A673 (cell line): ENCODE results near the gene ADAMTS2.

Experiments used
- EZH2 ChIP-seq: fragments of 200-600 bp; sonication (generic); IDR thresholded peaks from 2 replicates; pipeline ENCODE4 v1.6.1; 2017; ENCODE audit warnings: borderline replicate concordance, low read depth, mild to moderate bottlenecking, mixed read lengths, antibody characterized with exemption, low read length; ENCODE audit not compliant: poor library complexity, severe bottlenecking
- TF ChIP-seq, protein P1 (sequence below): fragments of 300-800, 200-600 bp; sonication (generic); conservative IDR thresholded peaks from 2 replicates; pipeline ENCODE4 v1.5.1; 2017; ENCODE audit warnings: low read depth, mild to moderate bottlenecking, antibody characterized with exemption, low read length, moderate library complexity, mixed read lengths

DNA sequence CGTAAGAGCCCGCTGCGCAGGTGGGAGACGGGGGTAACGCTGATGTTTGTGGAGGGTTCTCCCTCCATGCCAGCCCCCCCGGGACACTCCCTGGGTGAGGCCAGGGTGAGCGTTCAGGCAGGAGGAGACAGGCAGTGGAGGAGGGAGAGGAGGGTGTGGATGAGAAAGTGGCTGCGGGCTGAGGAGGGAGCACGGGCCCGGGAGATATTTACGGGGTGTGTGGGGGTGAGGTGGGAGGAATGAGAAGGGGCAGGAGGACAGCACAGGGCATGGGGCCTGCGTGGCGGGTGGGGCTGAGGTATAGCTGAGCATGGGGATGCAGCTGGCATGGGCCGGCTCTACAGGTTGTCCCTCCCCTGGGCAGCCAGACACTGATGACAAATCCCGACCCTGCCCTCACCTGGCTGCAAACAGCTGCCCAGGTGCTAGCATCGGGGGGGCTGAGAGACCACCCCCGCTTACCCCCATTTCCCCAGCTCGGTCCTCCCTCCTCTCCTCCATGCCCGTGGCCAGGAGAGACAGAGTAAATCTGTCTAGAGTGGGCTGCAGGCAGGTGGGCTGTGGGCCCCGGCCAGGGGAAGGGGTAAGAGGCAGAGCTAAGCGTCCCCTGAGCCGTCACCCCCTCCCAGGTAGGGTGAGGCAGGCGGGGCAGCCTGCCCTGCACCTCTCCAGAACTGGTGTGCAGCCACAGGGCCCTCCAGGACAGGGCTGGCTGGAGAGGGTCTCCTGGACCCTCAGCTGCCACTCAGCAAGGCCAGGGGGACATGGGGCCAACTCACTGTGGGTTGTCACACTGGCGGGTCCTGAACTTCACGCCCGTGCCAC, 205.9 kb downstream of the ADAMTS2 start:
- TF ChIP-seq, protein P1, sequence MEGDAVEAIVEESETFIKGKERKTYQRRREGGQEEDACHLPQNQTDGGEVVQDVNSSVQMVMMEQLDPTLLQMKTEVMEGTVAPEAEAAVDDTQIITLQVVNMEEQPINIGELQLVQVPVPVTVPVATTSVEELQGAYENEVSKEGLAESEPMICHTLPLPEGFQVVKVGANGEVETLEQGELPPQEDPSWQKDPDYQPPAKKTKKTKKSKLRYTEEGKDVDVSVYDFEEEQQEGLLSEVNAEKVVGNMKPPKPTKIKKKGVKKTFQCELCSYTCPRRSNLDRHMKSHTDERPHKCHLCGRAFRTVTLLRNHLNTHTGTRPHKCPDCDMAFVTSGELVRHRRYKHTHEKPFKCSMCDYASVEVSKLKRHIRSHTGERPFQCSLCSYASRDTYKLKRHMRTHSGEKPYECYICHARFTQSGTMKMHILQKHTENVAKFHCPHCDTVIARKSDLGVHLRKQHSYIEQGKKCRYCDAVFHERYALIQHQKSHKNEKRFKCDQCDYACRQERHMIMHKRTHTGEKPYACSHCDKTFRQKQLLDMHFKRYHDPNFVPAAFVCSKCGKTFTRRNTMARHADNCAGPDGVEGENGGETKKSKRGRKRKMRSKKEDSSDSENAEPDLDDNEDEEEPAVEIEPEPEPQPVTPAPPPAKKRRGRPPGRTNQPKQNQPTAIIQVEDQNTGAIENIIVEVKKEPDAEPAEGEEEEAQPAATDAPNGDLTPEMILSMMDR, result no peak
- no peak for TF ChIP-seq EZH2
